Esophagus (tissue), 2 donors: ENCODE results near the gene DHDH. TPM values are rescaled to one million over a fixed set of nuclear protein-coding genes. Genes with fewer than 3 reads are reported as not detected.

ENCODE experiments used
- polyA plus RNA-seq, 2 donors: library from polyadenylated mRNA; stranded (reverse); fragments of 200-250 nt; gene quantifications; one replicate each; pipeline ENCODE4 v1.2.3, GENCODE V29; 2013
- donor health status: healthy with polysubstance abuse.
- donor health status: Bipolar disorder and iron deficiency.

Gene DHDH
- polyA plus RNA-seq, 2 donors = 0.57 to 1.3 TPM

Other genes with a start within 250 kb of the DHDH start
- gene FUT2, start 237.7 kb upstream of the DHDH start, polyA plus RNA-seq = 10 to 100 TPM; 34.5 to 51.8 TPM
- gene MAMSTR, start 214.0 kb upstream of the DHDH start, polyA plus RNA-seq = 1 to 10 TPM in 1 of 2 donors, under 1 TPM in 1; 0.96 to 1.6 TPM
- gene RASIP1, start 193.1 kb upstream of the DHDH start, polyA plus RNA-seq = 10 to 100 TPM in 1 of 2 donors, 1 to 10 TPM in 1; 7.0 to 11.4 TPM
- gene IZUMO1, start 186.8 kb upstream of the DHDH start, polyA plus RNA-seq = under 1 TPM; 0.16 to 0.39 TPM
- gene FUT1, start 181.1 kb upstream of the DHDH start, polyA plus RNA-seq = 1 to 10 TPM; 1.1 to 2.4 TPM
- gene FGF21, start 178.2 kb upstream of the DHDH start, polyA plus RNA-seq = not detected
- gene BCAT2, start 122.7 kb upstream of the DHDH start, polyA plus RNA-seq = 10 to 100 TPM; 21.9 to 31.4 TPM
- 1 to 10 TPM; 2.2 to 3.4 TPM for gene HSD17B14, start 97.2 kb upstream of the DHDH start, polyA plus RNA-seq
- 1 to 10 TPM; 8.6 to 9.2 TPM for gene PLEKHA4, start 65.1 kb upstream of the DHDH start, polyA plus RNA-seq
- gene PPP1R15A, start 61.3 kb upstream of the DHDH start, polyA plus RNA-seq = 100 to 1,000 TPM in 1 of 2 donors, 10 to 100 TPM in 1; 38.0 to 145 TPM
- gene TULP2, start 35.0 kb upstream of the DHDH start, polyA plus RNA-seq = under 1 TPM in 1 of 2 donors, not detected in 1; 0.08 TPM
- 100 to 1,000 TPM in 1 of 2 donors, 10 to 100 TPM in 1; 88.2 to 116 TPM for gene NUCB1, start 33.4 kb upstream of the DHDH start, polyA plus RNA-seq
- 10 to 100 TPM; 41.7 to 56.9 TPM for gene BAX, start 21.2 kb downstream of the DHDH start, polyA plus RNA-seq
- gene FTL, start 31.6 kb downstream of the DHDH start, polyA plus RNA-seq = 100 to 1,000 TPM; 645 to 931 TPM
- 10 to 100 TPM; 27.0 to 30.9 TPM for gene GYS1, start 59.6 kb downstream of the DHDH start, polyA plus RNA-seq
- gene RUVBL2, start 60.2 kb downstream of the DHDH start, polyA plus RNA-seq = 10 to 100 TPM; 56.1 to 87.4 TPM
- under 1 TPM; 0.29 to 0.45 TPM for gene LHB, start 83.4 kb downstream of the DHDH start, polyA plus RNA-seq
- not detected for gene CGB3, start 90.6 kb downstream of the DHDH start, polyA plus RNA-seq
- not detected for gene CGB2, start 98.2 kb downstream of the DHDH start, polyA plus RNA-seq
- not detected for gene CGB1, start 103.2 kb downstream of the DHDH start, polyA plus RNA-seq
- under 1 TPM in 1 of 2 donors, not detected in 1; 0.39 TPM for gene CGB5, start 110.1 kb downstream of the DHDH start, polyA plus RNA-seq
- gene CGB8, start 115.4 kb downstream of the DHDH start, polyA plus RNA-seq = not detected
- gene CGB7, start 124.0 kb downstream of the DHDH start, polyA plus RNA-seq = 1 to 10 TPM; 1.4 to 3.5 TPM
- gene NTF4, start 131.1 kb downstream of the DHDH start, polyA plus RNA-seq = 10 to 100 TPM in 1 of 2 donors, 1 to 10 TPM in 1; 7.7 to 20.0 TPM
- under 1 TPM; 0.01 to 0.02 TPM for gene KCNA7, start 139.0 kb downstream of the DHDH start, polyA plus RNA-seq
- gene SNRNP70, start 151.8 kb downstream of the DHDH start, polyA plus RNA-seq = 100 to 1,000 TPM; 160 to 252 TPM
- gene LIN7B, start 180.7 kb downstream of the DHDH start, polyA plus RNA-seq = 10 to 100 TPM; 13.7 to 18.5 TPM
- 1 to 10 TPM; 2.3 to 5.4 TPM for gene C19orf73, start 185.4 kb downstream of the DHDH start, polyA plus RNA-seq
- 10 to 100 TPM; 15.2 to 28.6 TPM for gene PPFIA3, start 185.8 kb downstream of the DHDH start, polyA plus RNA-seq
- under 1 TPM; 0.39 to 0.65 TPM for gene HRC, start 221.7 kb downstream of the DHDH start, polyA plus RNA-seq
- gene TRPM4, start 224.1 kb downstream of the DHDH start, polyA plus RNA-seq = 10 to 100 TPM; 11.4 to 43.7 TPM